ENCODE results near the gene BYSL. TPM values are rescaled to one million over a fixed set of nuclear protein-coding genes. Genes with fewer than 3 reads are reported as not detected.

BYSL gene
- total RNA-seq, 1 experiment from 2014 or later = 89.7 TPM

DNA sequence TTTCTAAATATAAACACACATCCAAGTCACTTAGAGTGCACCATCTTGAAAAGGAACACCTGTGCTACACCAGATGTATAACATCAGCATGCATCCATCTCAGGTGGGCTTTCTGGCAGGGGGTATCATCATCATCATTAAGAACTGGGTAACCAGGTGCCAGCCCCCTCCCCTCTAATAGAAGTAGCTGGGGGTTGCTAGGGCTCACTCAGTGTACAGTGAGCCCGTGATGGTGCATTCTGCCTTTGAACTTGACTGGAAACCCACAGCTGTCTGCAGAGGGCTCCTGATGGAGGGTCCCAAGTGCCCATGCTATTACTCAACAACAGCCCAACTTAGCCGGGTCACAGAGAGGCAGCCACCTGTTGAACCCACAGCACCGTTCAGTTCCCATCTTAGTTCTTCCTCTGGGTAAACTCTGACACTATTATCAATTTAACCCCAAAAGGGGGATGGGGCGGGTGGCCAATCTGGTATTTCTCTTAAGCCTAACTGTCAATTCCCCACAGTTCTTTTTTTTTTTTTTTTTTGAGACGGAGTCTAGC, 53.1 kb downstream of the BYSL start:
- no peaks in the 10 kb centered on the region for H3K36me3 ChIP-seq (ENCODE audit: insufficient read depth, low read length, poor library complexity, severe bottlenecking)
- no peak for DNase-seq (ENCODE audit: low spot score)
- H3K27ac ChIP-seq (ENCODE audit: low read depth, low read length, poor library complexity, severe bottlenecking) = no peak overlapping the region
- H3K9me3 ChIP-seq (ENCODE audit: low read depth, low read length, poor library complexity, severe bottlenecking) = no peaks in the 10 kb centered on the region
- TF ChIP-seq CTCF (conservative IDR thresholded peaks at IDR 0.05; ENCODE audit: low read depth, low read length) (no peak), EZH2 (IDR thresholded peaks at IDR 0.05; ENCODE audit: borderline replicate concordance, low read depth, low read length, poor library complexity, severe bottlenecking) (no peak)
- no peaks in the 10 kb centered on the region for H3K4me1 ChIP-seq (ENCODE audit: insufficient read depth, low read length, poor library complexity, severe bottlenecking)
- H3K4me3 ChIP-seq (ENCODE audit: low read depth, low read length, poor library complexity, severe bottlenecking) = no peak overlapping the region
- no TSS peak for BruUV-seq (replicated peaks)
- CTCF ChIA-PET = no interaction called here
- intact Hi-C loops (cut with micrococcal nuclease; ENCODE audit: unreplicated experiment) = no loop called here
- H3K27me3 ChIP-seq (replicated peaks; ENCODE audit: insufficient read depth, low read depth, low read length, poor library complexity) = no peaks in the 10 kb centered on the region
- POLR2A ChIA-PET (ENCODE audit: low non-redundant PET) = no interaction called here

- Histone ChIP-seq H3K27me3 (replicated peaks; ENCODE audit: insufficient read depth, low read depth, low read length, poor library complexity) (no peaks in the 10 kb centered on the region), H3K9me3 (ENCODE audit: low read depth, low read length, poor library complexity, severe bottlenecking) (no peaks in the 10 kb centered on the region), H3K4me1 (ENCODE audit: insufficient read depth, low read length, poor library complexity, severe bottlenecking) (no peaks in the 10 kb centered on the region), H3K36me3 (ENCODE audit: insufficient read depth, low read length, poor library complexity, severe bottlenecking) (no peaks in the 10 kb centered on the region), H3K27ac (ENCODE audit: low read depth, low read length, poor library complexity, severe bottlenecking) (no peak overlapping the region), H3K4me3 (ENCODE audit: low read depth, low read length, poor library complexity, severe bottlenecking) (no peak overlapping the region)
- no peak for DNase-seq (ENCODE audit: low spot score)
- intact Hi-C loops (cut with micrococcal nuclease; ENCODE audit: unreplicated experiment) = no loop called here
- no peak for TF ChIP-seq CTCF (conservative IDR thresholded peaks at IDR 0.05; ENCODE audit: low read depth, low read length)
- TF ChIP-seq EZH2 (IDR thresholded peaks at IDR 0.05; ENCODE audit: borderline replicate concordance, low read depth, low read length, poor library complexity, severe bottlenecking) = no peak
- BruUV-seq (replicated peaks) = no TSS peak
- ChIA-PET CTCF (no interaction called here), POLR2A (ENCODE audit: low non-redundant PET) (interaction anchor here (0.7 kb wide), 1 partner anchor 116 kb away, joined by 3 read pairs; no protein-coding TSS in a partner anchor)
Measured at GRCh38 chr6:41975276-41975675, 54.0 kb downstream of the BYSL start.

GRCh38 chr6:41976794-41977484, 55.6 kb downstream of the BYSL start:
- H3K4me3 ChIP-seq (ENCODE audit: low read depth, low read length, poor library complexity, severe bottlenecking) = no peak overlapping the region
- no peaks in the 10 kb centered on the region for H3K4me1 ChIP-seq (ENCODE audit: insufficient read depth, low read length, poor library complexity, severe bottlenecking)
- ChIA-PET POLR2A (ENCODE audit: low non-redundant PET) (interaction anchor here (0.6 kb wide), 1 partner anchor 158 kb away, joined by 3 read pairs; no protein-coding TSS in a partner anchor), CTCF (interaction anchor here (0.6 kb wide), 2 partner anchors 35 to 758 kb away, joined by 3 to 5 read pairs; no protein-coding TSS in a partner anchor)
- intact Hi-C loops (cut with micrococcal nuclease; ENCODE audit: unreplicated experiment) = no loop called here
- H3K27me3 ChIP-seq (replicated peaks; ENCODE audit: insufficient read depth, low read depth, low read length, poor library complexity) = no peaks in the 10 kb centered on the region
- BruUV-seq (replicated peaks) = no TSS peak
- TF ChIP-seq EZH2 (IDR thresholded peaks at IDR 0.05; ENCODE audit: borderline replicate concordance, low read depth, low read length, poor library complexity, severe bottlenecking) = no peak
- TF ChIP-seq CTCF (conservative IDR thresholded peaks at IDR 0.05; ENCODE audit: low read depth, low read length) = no peak
- H3K9me3 ChIP-seq (ENCODE audit: low read depth, low read length, poor library complexity, severe bottlenecking) = no peaks in the 10 kb centered on the region
- H3K27ac ChIP-seq (ENCODE audit: low read depth, low read length, poor library complexity, severe bottlenecking) = no peak overlapping the region
- H3K36me3 ChIP-seq (ENCODE audit: insufficient read depth, low read length, poor library complexity, severe bottlenecking) = no peaks in the 10 kb centered on the region
- no peak for DNase-seq (ENCODE audit: low spot score)

Other genes starting within 250 kb of the BYSL start
- gene TFEB, start 185.9 kb upstream of the BYSL start, total RNA-seq (2021) = 1.8 and 2.8 TPM in 2 replicates
- gene PGC, start 174.1 kb upstream of the BYSL start, total RNA-seq (2021) = not detected in 2 replicates
- gene FRS3, start 141.6 kb upstream of the BYSL start, total RNA-seq (2021) = 3.0 and 5.5 TPM in 2 replicates
- 1.9 TPM in 1 of 2 replicates, not detected in the other for gene PRICKLE4, start 140.7 kb upstream of the BYSL start, total RNA-seq (2021)
- gene TOMM6, start 133.8 kb upstream of the BYSL start, total RNA-seq (2021) = 197 and 206 TPM in 2 replicates
- gene USP49, start 26.1 kb upstream of the BYSL start, total RNA-seq (2021) = 10.5 and 13.0 TPM in 2 replicates
- 31.8 and 39.0 TPM in 2 replicates for gene MED20, start 360 bp upstream of the BYSL start, total RNA-seq (2021)
- 31.9 and 39.9 TPM in 2 replicates for gene CCND3, start 20.3 kb downstream of the BYSL start, total RNA-seq (2021)
- gene TAF8, start 129.0 kb downstream of the BYSL start, total RNA-seq (2021) = 22.5 and 26.0 TPM in 2 replicates
- gene C6orf132, start 221.1 kb downstream of the BYSL start, total RNA-seq (2021) = 0.04 and 0.15 TPM in 2 replicates

Measured in A673 (cell line).